ENCODE measurements around the gene ITM2C. TPM values are rescaled to one million over a fixed set of nuclear protein-coding genes. Genes with fewer than 3 reads are reported as not detected.

ITM2C gene
- total RNA-seq, 1 experiment from 2014 or later = 21.9 TPM

DNA sequence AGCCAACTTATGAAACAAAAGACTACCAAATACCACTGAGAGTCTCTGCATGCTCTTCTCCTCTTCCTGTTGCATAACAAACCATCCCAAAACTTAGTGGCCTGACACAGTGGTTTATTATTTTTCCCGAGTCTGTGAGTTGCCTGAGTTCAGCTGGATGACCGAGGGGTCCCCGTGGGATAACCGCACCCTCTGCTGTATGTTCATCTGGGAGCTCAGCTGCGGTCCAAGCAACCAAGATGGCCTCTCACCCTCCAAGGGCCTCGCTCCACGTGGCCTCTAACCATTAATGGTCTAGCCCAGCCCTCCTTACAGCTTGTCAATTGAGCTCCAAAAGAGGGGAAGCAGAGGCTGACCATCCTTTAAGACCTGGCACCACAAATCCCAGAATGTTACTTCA is 17.1 kb downstream of the ITM2C start:
- Mint-ChIP-seq H3K9me3 (ENCODE audit: unreplicated experiment) (no peaks in the 10 kb centered on the region), H3K4me3 (ENCODE audit: unreplicated experiment) (no peak overlapping the region), H3K4me1 (ENCODE audit: insufficient read depth, unreplicated experiment) (peaks cover 4% of the 10 kb centered on the region), H3K27ac (ENCODE audit: low read depth, unreplicated experiment) (no peak overlapping the region), H3K27me3 (ENCODE audit: insufficient read depth, unreplicated experiment) (no peaks in the 10 kb centered on the region), H3K36me3 (ENCODE audit: insufficient read depth, unreplicated experiment) (no peaks in the 10 kb centered on the region)
- intact Hi-C loops (cut with micrococcal nuclease) = no loop called here
- CTCF ChIA-PET = interaction anchor here (0.7 kb wide), 1 partner anchor 29 kb away, joined by 3 read pairs; no protein-coding TSS in a partner anchor
- no peak for DNase-seq (ENCODE audit: unreplicated experiment)
- POLR2A ChIA-PET = no interaction called here
- TF ChIP-seq CTCF (IDR thresholded peaks at IDR 0.05; ENCODE audit: unreplicated experiment) = no peak
- no TSS peak for BruUV-seq (replicated peaks)

DNA sequence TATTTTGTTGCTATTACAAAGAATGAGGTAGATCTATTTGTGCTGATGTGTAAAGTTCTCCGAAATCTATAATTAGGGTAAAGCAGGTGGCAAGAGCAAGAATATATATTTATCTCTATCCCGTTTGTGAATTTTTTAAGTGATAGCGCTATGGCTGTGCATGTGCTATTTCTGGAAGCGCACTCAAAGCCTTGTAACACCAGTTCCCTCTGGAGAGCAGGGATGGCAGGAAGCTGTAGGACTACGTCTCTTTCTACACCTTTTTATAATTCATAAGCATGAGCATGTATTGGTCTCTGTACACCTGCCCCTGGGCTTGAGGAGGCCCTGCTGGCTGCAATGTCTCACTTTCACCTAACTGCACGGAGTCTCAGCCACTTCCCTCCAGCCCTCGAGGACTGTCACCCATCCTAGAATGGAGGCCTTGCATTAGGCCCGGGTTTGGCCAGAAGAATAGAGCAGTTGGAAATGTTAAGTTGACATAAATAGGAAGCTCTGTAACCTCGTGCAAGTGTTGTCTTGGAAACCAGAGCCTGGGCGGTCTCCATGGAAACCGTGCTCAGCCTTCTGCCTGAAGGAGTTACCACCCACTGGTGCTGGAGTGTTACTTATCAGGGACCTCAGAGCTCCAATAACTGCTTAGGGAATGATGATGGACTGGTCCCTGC is 20.9 kb downstream of the ITM2C start:
- no peaks in the 10 kb centered on the region for H3K9me3 Mint-ChIP-seq (ENCODE audit: unreplicated experiment)
- ChIA-PET POLR2A (no interaction called here), CTCF (interaction anchor here (0.6 kb wide), 1 partner anchor 84 kb away, joined by 3 read pairs; no protein-coding TSS in a partner anchor)
- no peaks in the 10 kb centered on the region for H3K27me3 Mint-ChIP-seq (ENCODE audit: insufficient read depth, unreplicated experiment)
- H3K4me1 Mint-ChIP-seq (ENCODE audit: insufficient read depth, unreplicated experiment) = no peaks in the 10 kb centered on the region
- no peak for TF ChIP-seq CTCF (IDR thresholded peaks at IDR 0.05; ENCODE audit: unreplicated experiment)
- BruUV-seq (replicated peaks) = no TSS peak
- H3K36me3 Mint-ChIP-seq (ENCODE audit: insufficient read depth, unreplicated experiment) = no peaks in the 10 kb centered on the region
- no peak for DNase-seq (ENCODE audit: unreplicated experiment)
- H3K27ac Mint-ChIP-seq (ENCODE audit: low read depth, unreplicated experiment) = no peak overlapping the region
- H3K4me3 Mint-ChIP-seq (ENCODE audit: unreplicated experiment) = no peak overlapping the region
- intact Hi-C loops (cut with micrococcal nuclease) = no loop called here

DNA sequence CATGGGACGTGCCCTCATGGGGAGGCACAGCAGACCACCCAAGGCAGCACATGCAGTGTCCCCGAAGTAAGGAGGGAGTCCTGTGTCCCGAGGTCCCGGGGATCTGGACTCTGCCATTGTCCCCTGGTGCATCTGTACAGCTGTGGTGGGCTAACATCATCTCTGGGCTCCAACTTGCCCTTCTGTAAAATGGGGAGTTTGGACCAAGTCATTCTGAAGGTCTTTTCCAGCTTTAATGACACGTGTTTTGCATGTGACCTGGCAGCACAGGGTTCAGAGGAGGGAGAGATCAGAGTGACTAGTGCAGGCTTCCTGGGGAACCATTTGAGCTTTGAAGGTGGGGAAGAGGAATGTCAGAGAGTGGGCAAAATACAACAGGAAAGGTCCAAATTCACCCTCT is 21.5 kb downstream of the ITM2C start:
- no peaks in the 10 kb centered on the region for H3K27me3 Mint-ChIP-seq (ENCODE audit: insufficient read depth, unreplicated experiment)
- H3K4me3 Mint-ChIP-seq (ENCODE audit: unreplicated experiment) = no peak overlapping the region
- no peaks in the 10 kb centered on the region for H3K9me3 Mint-ChIP-seq (ENCODE audit: unreplicated experiment)
- H3K36me3 Mint-ChIP-seq (ENCODE audit: insufficient read depth, unreplicated experiment) = no peaks in the 10 kb centered on the region
- H3K4me1 Mint-ChIP-seq (ENCODE audit: insufficient read depth, unreplicated experiment) = no peaks in the 10 kb centered on the region
- TF ChIP-seq CTCF (IDR thresholded peaks at IDR 0.05; ENCODE audit: unreplicated experiment) = no peak
- ChIA-PET CTCF (no interaction called here), POLR2A (no interaction called here)
- BruUV-seq (replicated peaks) = no TSS peak
- H3K27ac Mint-ChIP-seq (ENCODE audit: low read depth, unreplicated experiment) = no peak overlapping the region
- no peak for DNase-seq (ENCODE audit: unreplicated experiment)
- intact Hi-C loops (cut with micrococcal nuclease) = no loop called here

DNA sequence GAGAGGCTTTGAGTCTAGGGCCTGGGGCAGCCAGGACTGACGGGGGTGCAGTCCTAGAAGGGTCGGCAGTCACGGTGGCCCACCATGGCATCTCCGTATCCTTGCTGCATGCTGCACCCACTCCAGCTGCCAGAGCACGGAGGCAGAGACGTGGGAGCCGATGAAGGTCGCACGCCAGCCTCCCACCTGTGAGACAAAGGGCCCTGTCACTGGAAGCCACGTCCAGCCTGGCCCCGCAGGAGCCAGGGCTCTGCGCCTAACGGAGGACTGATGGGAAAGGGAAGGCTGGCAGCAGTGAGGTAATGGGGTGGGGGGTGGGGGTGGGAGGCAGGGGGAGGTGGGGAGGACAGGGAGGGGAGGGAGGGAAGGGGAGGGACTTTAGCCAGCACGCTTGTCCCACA is 21.9 kb downstream of the ITM2C start:
- TF ChIP-seq CTCF (IDR thresholded peaks at IDR 0.05; ENCODE audit: unreplicated experiment) = no peak
- H3K27ac Mint-ChIP-seq (ENCODE audit: low read depth, unreplicated experiment) = no peak overlapping the region
- CTCF ChIA-PET = no interaction called here
- intact Hi-C loops (cut with micrococcal nuclease) = no loop called here
- no peak overlapping the region for H3K4me3 Mint-ChIP-seq (ENCODE audit: unreplicated experiment)
- no TSS peak for BruUV-seq (replicated peaks)
- no peaks in the 10 kb centered on the region for H3K4me1 Mint-ChIP-seq (ENCODE audit: insufficient read depth, unreplicated experiment)
- POLR2A ChIA-PET = no interaction called here
- H3K9me3 Mint-ChIP-seq (ENCODE audit: unreplicated experiment) = no peaks in the 10 kb centered on the region
- DNase-seq (ENCODE audit: unreplicated experiment) = no peak
- H3K36me3 Mint-ChIP-seq (ENCODE audit: insufficient read depth, unreplicated experiment) = no peaks in the 10 kb centered on the region
- H3K27me3 Mint-ChIP-seq (ENCODE audit: insufficient read depth, unreplicated experiment) = no peaks in the 10 kb centered on the region
